HFF-Myc (cell line): Measurements from ENCODE around the gene SF3B4.

Source experiments
- DNase-seq: peaks from one replicate; pipeline ENCODE4 v3.0.0-alpha.2; 2011; ENCODE audit warnings: low read depth; ENCODE audit errors: extremely low read depth
- H3K4me3 ChIP-seq: replicated peaks from 2 replicates; pipeline ENCODE4 v1.5.1; 2011; ENCODE audit warnings: low read depth, mild to moderate bottlenecking, control low read depth, low read length
- CTCF ChIP-seq: IDR thresholded peaks from 2 replicates; pipeline ENCODE4 v1.5.1; 2012; ENCODE audit warnings: mild to moderate bottlenecking, low read depth, low read length, control low read depth; ENCODE audit errors: missing control alignments

SF3B4 gene

GRCh38 chr1:149927563-149928400 lies at the start of gene SF3B4:
SF3B4 (minus strand) TSS chr1:149927803; CDS start chr1:149927759, 44 bp downstream.
- peak; percentile 75 for DNase-seq
- peak within 1 kb of the TSS; percentile 93 for H3K4me3 ChIP-seq
- TF ChIP-seq CTCF = no peak

- DNase-seq = no peak
- TF ChIP-seq CTCF = no peak
- H3K4me3 ChIP-seq = no peak overlapping the region
Measured at GRCh38 chr1:149977345-149977744, 49.7 kb upstream of the SF3B4 start.

- no peak for DNase-seq
- no peak overlapping the region for H3K4me3 ChIP-seq
- no peak for TF ChIP-seq CTCF
Measured at GRCh38 chr1:149972547-149972946, 44.9 kb upstream of the SF3B4 start.

GRCh38 chr1:149967646-149968045 lies 40.0 kb upstream of the SF3B4 start:
- no peak for DNase-seq
- no peak for TF ChIP-seq CTCF
- H3K4me3 ChIP-seq = no peak overlapping the region

- TF ChIP-seq CTCF = no peak
- no peak overlapping the region for H3K4me3 ChIP-seq
- DNase-seq = no peak
Measured at GRCh38 chr1:149967041-149967440, 39.4 kb upstream of the SF3B4 start.

GRCh38 chr1:149966405-149966804 lies 38.8 kb upstream of the SF3B4 start:
- no peak for DNase-seq
- no peak for TF ChIP-seq CTCF
- no peak overlapping the region for H3K4me3 ChIP-seq
